ENCODE data around the gene ENTPD1.

ENTPD1 gene

DNA sequence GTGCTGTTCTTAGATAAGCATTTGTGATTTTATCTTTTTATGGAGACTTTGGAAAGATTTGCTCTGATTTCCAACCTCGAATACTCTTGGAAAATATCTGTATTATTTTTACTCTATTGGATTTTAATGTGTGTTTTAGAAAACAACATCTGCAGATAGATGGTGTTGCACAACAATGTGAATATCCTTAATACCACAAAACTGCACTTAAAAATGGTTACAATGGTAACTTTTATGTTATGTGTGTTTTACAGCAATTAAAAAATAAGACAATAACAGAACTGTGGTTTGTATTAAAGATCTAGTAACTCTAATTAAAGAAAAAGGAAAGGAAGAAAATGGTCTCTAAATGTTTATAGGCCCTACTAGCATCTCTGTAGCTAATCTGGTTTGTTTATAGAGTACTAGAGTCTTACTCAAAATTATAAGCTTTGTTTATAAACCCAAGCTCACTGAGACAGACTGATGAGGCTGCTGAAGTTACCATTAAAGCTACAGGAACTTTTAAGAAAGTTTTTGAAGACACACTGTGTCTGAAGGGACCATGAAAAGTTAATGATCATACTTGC lies 77.2 kb downstream of the ENTPD1 start:
- DNase-seq: no peak

DNA sequence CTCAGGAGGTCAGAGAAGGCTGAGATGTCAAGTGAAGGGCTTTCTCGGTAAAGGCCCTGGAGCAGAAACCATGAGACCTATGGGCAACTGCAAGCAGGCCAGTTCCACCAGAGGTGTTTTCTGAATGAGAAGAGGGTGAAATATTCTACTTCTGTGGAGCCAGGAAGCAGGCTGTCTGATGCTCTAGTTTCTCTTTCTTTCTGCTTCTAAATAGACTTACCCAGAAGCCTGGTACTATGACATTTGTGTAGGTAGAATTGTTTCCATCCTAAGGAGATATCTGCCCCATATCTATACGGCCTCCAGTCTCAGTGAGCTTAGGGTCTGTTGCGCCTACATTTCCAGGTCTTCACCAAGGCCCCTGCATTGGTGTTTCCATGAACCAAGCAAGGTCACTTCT lies 78.4 kb downstream of the ENTPD1 start:
- DNase-seq: no peak

DNA sequence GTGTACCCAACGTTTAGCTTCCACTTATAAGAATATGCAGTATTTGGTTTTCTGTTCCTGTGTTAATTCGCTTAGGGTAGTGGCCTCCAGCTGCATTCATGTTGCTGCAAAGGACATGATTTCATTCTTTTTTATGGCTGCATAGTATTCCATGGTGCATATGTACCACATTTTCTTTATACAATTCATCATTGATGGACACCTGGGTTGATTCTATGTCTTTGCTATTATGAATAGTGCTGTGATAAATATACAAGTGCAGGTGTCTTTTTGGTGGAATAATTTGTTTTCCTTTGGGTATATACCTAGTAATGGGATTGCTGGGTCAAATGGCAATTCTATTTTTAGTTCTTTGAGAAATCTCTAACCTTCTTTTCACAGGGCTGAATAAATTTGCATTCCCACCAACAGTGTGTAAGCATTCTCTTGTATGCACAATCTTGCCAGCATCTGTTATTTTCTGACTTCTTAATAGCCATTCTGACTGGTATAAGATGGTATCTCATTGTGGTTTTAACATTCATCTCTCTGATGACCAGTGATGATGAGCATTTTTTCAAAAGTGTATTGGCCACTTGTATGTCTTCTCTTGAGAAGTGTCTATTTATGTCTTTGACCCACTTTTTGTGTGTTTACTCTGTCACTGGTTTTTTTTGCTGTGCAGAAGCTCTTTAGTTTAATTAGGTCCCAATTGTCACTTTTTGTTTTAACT lies 79.3 kb downstream of the ENTPD1 start:
- no peak for DNase-seq

DNA sequence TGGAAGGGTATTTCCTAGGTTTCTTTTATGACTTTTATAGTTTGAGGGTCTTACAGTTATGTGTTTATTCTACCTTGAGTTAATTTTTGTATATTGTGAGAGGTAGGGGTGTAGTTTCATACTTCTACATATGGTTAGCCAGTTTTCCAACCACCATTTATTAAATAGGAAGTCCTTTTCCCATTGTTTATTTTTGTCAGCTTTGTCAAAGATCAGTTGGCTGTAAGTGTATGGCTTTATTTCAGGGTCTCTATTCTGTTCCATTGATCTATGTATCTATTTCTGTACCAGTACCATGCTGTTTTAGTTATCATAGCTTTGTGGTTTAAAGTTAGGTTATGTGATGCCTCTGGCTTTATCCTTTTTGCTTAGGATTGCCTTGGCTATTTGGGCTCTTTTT lies 79.9 kb downstream of the ENTPD1 start:
- DNase-seq: no peak

DNA sequence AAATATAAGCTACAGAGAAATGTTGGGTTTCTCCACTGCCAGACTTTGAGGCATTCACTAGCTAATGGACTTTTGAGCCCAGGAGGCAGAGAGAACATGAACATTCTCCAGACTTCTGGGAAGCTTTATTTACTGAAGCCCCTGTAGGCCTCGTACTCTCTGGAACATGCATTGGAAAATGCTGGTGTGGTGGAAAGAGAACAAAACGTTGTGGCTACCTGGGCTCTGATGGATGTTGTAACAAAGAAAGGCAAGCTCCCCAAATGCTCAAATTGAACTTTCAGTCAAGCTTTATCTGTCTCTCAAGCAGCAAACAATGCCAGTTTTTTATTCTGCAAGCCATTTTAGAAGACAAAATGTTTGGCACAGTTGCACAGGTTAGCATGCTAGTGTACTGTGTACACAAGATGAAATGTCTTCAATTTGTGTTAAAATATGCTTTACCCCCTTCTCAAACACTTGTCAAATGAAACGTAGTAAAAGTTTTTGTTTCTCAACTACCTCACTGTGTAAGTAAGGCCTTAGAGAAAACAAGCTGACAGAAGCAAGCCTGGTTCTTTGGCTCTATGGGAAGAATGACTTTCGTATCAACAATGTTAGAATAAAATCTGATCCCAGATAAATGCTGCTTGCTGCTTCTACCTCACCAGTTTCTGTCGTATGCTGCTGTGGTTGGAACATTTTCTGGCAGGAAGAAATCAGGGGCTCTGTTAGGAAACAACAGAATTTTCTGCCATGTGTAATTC lies 80.8 kb downstream of the ENTPD1 start:
- DNase-seq: no peak

DNA sequence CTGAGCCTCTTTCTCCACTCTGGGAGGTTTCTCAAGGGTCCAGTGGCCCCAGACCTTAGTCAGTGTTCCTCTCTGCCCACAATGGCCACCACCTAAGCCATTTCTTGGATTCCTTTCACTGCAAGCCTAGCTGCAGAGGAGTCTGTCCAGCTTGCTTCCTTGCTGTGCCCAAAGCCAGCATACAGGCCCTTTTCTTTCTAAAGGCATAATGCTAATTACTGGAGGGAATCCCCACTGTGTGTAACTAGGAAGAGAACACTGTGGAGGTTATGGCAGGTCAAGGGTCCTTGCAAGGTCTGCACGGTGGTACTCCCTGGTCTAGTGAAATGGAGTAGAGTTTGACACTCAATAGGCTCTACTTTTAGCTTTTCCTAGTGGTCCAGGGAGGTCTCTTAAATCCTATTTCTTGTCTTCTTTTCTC lies 81.4 kb downstream of the ENTPD1 start:
- no peak for DNase-seq

DNA sequence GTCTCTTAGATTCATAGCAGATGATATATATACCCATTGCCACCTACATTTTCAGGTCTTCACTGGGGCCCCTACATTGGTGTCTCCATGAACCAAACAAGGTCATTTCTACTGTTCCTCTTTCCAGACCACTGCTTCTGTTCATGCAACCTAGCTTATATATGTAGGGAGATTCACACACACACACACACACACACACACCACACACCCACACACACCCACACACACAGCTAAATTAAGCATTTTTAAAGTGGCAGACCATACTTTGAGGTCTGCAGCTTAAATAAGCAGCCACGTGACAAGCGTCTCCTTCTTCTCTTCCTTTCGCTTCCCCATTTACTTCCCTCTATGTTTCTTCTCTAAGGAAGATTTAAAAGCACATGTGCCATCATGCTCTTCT lies 81.8 kb downstream of the ENTPD1 start:
- no peak for DNase-seq

DNA sequence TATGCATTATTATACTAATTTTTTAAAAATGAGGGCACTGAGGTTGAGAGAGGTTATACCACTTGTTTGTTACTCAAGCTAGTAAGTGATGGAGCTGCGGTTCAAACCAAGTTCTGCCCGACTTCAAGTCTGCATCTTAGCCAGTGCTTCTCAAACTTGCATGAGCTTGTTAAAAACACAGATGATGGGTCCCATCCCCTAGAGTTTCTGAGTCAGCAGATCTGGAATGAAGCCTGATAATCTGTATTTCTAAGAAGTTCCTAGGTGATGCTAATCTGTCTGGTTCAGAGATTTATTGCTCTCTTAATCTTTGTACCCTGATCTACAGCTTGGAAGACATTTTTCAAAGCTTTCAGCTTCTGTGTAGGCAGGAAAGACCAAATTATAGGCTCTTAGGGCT lies 84.2 kb downstream of the ENTPD1 start:
- no peak for DNase-seq

DNA sequence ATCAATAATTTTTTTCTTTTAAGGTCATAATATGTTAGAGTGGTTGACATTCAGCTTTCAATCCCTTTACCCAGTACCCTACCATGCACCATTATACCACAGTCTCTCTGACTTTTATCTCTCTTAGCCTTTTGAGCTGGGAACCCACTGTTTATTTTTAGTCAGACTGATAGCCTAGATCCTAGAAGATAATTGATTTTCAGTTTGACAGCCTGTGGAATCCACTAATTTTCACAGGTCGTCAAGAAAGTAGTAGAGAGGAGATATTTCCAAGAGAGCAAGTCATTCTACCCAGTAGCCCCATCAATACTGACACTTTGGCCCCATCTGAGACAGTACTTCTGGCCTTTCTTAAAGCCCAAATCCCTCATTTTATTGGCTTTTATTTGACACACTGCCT lies 84.7 kb downstream of the ENTPD1 start:
- DNase-seq: no peak

DNA sequence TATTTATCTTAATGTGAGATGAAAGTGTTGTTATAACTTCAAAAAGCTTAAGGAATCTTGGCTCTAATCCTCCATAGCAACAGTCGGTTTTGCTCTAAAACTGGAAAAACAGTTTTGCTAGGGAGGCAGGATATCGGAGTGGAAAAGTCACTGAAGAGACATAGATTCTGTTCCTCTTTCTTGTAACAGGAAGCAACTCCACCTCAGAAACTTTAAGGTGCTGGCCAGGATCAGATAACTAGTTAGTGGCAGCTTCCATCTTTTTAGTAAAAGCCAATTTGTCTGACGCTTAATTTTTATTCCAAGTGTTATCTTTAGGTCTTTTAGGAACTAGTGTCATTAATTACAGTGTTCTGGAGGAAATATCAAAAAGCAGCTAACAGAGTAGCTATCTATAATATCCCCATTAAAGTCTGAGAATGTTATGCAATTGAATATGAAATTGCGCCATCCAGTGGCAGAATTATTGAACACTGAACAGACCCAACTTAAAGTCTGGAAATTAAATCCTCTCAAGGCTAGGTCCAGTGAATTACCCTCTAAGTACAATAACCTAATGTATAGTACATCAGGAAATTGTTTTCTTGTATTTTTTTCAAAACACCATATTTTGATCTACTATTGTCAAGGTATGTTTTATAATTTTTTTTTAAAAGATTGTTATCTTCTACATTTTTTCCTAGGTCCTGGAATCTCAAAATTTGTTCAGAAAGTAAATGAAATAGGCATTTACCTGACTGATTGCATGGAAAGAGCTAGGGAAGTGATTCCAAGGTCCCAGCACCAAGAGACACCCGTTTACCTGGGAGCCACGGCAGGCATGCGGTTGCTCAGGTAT lies 85.9 kb downstream of the ENTPD1 start:
- DNase-seq: peak; percentile 36

DNA sequence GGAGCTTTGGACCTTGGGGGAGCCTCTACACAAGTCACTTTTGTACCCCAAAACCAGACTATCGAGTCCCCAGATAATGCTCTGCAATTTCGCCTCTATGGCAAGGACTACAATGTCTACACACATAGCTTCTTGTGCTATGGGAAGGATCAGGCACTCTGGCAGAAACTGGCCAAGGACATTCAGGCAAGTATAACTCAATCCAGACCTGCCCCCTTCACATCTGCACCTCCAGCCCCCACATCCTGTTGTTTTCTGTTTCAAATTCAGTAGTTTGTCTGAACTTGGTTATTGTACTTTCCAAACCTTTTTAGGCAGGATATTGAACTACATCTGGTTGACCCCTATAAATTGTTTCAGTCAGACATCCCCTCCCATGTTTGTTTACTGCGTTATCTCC lies 89.4 kb downstream of the ENTPD1 start:
- no peak for DNase-seq

DNA sequence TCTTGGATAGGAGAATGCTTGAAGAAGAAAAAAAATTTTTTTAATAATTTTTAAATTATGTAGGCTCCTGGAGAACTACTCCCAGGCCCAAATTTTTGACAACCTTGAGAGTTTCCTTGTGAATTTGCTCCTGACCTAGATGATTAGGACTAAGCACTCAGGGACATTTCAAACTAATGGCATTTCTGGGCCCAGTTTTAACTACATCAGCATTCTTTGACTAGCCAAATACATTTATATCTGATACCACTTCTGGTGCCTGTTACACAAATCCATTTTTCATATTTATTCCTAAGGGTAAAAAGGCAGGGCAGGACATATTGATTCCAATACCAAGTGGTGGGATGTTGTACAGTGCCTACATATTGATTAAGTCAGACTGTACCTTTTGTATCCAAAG lies 91.0 kb downstream of the ENTPD1 start:
- DNase-seq: no peak

DNA sequence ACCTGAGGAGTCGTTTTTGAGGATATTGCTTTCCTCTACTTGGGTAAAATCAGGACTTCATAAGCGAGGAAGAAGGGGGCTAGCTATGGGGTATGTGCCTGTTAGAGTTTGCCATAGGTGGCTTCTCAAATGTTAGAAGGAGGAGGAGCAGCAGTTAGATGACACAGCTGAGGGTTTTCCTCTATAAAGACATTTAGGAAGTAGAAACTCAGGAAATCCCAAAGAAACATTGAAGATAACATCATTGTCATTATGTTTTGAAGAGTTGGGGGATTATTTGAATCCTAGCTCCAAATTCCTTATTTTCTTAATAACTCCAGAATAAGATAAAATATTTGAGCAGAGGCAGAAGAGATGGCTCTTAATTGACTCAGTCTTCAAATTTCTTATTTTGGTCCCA lies 92.9 kb downstream of the ENTPD1 start:
- no peak for DNase-seq

DNA sequence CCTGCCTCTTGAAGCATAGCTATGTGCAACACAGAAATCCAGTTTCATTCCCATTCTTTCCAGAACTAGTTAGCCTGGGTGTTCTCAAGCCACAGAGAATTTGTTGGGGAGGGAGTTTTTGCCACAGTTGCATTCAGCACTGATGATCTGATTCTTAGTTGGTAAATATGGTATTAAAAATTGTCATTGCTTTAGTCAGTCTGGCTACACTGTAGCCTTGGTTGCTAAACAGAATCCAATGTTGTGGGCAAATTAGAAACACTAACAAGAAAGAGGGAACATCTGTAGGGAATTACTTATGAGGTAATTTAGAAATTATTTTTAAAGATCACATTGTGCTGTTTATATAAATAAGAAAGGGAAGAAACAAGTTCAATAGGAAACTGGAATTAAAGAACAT lies 94.8 kb downstream of the ENTPD1 start:
- no peak for DNase-seq

DNA sequence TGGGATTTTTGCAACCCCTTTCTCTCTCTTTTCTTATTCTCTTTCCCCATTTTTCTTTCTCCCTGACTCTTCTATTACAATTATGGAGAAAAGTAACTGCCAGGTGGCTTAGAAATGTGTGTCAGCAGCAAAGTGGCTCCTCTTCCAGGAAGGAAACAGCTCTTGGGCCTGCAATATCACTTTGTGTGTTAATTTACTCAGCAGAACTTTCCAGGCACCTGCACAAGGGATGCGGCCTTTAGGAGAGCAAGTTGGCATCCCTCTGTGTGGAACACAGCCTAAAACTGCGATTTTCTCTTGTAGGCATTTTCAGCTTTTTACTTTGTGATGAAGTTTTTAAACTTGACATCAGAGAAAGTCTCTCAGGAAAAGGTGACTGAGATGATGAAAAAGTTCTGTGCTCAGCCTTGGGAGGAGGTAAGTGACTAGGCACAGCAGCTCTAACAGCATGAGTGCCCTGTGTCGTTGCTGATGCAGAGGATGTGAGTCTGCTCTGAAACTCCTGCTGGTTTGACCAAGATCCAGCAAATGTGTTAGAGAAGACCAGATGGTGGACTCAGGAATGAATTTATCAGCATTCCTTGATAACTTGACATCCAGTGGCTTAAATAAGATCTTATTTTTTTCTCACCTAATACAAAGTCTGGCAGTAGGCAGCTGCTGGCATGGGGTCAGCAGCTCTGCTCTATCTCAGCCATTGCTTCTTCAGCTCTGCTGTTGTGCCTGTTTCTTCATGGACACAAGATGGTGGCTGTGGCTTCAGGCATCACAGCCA lies 104.4 kb downstream of the ENTPD1 start:
- no peak for DNase-seq

DNA sequence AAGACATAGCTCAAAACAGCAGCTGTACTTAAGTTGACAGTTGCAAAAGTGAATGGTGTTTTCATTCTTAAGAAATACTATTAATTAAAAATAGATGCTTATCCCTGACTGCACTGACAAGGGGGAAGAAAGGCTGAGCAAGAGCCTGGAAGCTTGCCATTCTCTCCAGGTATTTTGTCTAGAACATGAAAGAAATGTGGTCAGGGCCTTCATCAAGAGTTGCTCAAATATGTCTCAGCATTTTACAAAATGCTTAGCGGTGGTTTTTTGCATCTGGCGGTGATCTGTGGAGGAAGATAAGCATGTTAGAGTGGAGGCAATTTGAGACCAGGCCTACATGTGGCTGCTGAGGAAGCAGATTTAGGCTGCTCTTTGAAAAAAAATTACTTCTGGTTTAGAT lies 105.4 kb downstream of the ENTPD1 start:
- no peak for DNase-seq

DNA sequence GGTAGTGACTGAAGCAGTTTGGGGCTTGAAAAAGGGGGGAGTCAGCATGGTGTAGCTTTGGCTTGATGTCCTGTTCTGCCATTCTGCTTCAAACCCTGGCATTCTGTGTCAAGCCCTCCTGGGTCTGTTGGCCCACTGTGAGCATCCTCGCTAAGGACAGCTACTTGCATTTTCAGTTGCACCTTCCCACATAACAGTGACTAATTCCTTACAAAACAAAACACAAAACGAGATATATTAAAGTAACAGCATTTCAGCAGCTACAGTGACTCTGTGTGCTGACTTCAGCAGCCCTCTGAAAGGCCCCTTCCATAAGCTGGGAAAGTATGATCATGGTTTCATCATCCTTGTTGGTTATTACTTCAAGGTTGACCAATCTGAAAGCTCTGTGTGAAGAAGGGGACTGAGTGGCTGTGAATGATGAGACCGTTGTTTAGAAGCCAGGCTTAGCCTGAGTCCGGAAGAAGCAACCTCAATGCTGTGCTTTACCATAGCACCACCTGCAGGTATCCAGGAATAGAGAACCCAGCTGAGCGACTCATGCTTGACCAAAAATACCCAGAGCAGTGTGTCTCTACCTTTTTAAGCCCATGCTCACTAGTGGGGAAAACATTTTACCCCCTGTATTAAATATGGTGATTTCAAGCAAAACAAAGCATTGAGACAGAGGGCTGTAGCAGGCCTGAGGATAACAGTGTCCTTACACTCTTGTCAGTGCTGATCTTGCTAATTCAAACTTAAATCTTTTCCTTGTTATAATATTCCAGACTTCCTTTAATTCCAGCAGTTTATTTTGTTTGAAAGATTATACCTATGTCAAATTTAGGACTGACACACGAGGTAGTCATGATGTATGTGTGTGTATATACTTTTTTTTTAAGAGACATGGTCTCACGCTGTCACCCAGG lies 109.2 kb downstream of the ENTPD1 start:
- peak; percentile 1 for DNase-seq

DNA sequence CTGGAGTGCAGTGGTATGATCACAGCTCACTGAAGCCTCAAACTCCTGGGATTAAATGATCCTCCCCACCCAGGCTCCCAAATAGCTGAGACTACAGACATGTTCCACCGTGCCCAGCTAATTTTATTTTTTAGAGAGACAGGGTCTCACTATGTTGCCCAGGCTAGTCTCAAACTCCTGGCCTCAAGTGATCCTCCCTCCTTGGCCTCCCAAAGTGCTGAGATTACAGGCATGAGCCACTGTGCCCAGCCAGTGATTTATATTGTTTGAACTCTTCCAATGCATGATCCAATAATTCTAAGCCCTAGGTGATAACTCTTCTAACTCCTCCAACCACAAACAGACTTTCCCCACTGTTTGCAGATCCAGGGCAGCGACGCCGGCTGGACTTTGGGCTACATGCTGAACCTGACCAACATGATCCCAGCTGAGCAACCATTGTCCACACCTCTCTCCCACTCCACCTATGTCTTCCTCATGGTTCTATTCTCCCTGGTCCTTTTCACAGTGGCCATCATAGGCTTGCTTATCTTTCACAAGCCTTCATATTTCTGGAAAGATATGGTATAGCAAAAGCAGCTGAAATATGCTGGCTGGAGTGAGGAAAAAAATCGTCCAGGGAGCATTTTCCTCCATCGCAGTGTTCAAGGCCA lies 110.0 kb downstream of the ENTPD1 start:
- DNase-seq: no peak

DNA sequence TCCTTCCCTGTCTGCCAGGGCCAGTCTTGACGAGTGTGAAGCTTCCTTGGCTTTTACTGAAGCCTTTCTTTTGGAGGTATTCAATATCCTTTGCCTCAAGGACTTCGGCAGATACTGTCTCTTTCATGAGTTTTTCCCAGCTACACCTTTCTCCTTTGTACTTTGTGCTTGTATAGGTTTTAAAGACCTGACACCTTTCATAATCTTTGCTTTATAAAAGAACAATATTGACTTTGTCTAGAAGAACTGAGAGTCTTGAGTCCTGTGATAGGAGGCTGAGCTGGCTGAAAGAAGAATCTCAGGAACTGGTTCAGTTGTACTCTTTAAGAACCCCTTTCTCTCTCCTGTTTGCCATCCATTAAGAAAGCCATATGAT lies 110.5 kb downstream of the ENTPD1 start:
- no peak for DNase-seq

DNA sequence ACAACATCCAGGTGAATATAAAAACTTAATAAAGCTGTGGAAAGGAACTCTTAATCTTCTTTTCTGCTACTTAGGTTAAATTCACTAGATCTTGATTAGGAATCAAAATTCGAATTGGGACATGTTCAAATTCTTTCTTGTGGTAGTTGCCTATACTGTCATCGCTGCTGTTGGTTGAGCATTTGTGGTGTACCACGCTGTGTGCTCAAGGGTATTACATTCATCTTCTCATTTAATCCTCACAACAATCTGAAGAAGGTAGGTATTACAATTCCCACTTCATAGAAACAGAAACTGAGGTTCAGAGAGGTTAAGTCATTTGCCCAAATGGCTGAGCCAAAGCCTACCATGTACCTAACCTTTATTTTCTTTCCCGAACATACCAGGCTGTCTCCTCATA lies 111.9 kb downstream of the ENTPD1 start:
- DNase-seq: no peak

DNA sequence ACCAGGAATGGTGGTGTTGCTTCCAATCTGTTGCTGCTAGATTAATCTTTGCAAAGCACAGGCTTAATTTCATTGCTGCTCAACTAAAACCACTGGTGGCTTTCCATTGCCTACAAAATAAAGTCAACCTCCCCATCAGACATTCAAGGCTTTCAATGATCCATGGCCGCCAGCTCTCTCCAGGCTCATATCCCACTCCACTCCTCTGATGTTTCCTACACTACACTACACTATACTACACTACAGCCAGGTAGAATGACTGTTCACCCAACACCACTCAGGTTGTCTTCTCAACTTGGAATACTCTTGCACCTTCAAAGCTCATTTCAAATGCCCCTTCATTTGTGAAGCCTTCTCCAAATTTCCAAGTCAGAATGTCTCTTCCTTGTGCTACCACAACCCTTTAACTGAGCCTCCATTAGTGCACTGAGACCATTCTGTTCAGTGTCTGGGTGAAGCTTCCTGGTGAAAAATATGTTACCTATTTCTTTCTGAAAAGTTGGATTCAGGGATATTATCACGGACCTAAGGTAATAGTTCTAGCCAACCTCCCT lies 116.3 kb downstream of the ENTPD1 start:
- no peak for DNase-seq

Data from NCI-H1694 treated with DMSO at 0.1 percent for 48 hours (cell line).